ENCODE results near the gene CPT1C.

- TF ChIP-seq CTCF (IDR thresholded peaks at IDR 0.05; ENCODE audit: insufficient read depth, low read depth, low read length) (no peak), EZH2 (IDR thresholded peaks at IDR 0.05; ENCODE audit: insufficient read depth, low read length) (no peak)
These were observed 47.4 kb downstream of the CPT1C start for GRCh38 chr19:49738268-49738667.

Measured in astrocyte (in vitro differentiated cells and primary cell).